T-helper 2 cell treated with Interferon-gamma antibody and Interleukin-4, amounts not matched to agents 5 μg/mL and 100 μg/mL, for 36 hours (primary cell): Measurements from ENCODE around the gene OVAAL.

Experiments
- DNase-seq: peaks from one replicate; pipeline ENCODE4 v3.0.0; 2021; ENCODE audit warnings: low spot score
- H3K27ac Mint-ChIP-seq: one replicate; pipeline ENCODE4 v1.8.0; 2021; ENCODE audit warnings: mild to moderate bottlenecking, mixed read lengths
- H3K27me3 Mint-ChIP-seq: one replicate; pipeline ENCODE4 v1.8.0; 2021; ENCODE audit warnings: low read depth, mixed read lengths
- H3K36me3 Mint-ChIP-seq: one replicate; pipeline ENCODE4 v1.8.0; 2021; ENCODE audit warnings: low read depth, mixed read lengths
- H3K4me1 Mint-ChIP-seq: one replicate; pipeline ENCODE4 v1.8.0; 2021; ENCODE audit warnings: low read depth, mixed read lengths
- H3K4me3 Mint-ChIP-seq: one replicate; pipeline ENCODE4 v1.8.0; 2022; ENCODE audit warnings: mild to moderate bottlenecking, moderate library complexity, mixed read lengths
- H3K9me3 Mint-ChIP-seq: one replicate; pipeline ENCODE4 v1.8.0; 2021; ENCODE audit warnings: mixed read lengths

Gene OVAAL

GRCh38 chr1:180558664-180559063, at the start of gene OVAAL:
Gene OVAAL, plus strand, starts transcription at chr1:180558964.
- Mint-ChIP-seq H3K9me3 (no peaks in the 10 kb centered on the region), H3K4me1 (no peaks in the 10 kb centered on the region), H3K27me3 (peaks cover 18% of the 10 kb centered on the region), H3K27ac (no peak within 1 kb of the TSS), H3K4me3 (no peak within 1 kb of the TSS), H3K36me3 (no peaks in the 10 kb centered on the region)
- DNase-seq, result no peak

DNA sequence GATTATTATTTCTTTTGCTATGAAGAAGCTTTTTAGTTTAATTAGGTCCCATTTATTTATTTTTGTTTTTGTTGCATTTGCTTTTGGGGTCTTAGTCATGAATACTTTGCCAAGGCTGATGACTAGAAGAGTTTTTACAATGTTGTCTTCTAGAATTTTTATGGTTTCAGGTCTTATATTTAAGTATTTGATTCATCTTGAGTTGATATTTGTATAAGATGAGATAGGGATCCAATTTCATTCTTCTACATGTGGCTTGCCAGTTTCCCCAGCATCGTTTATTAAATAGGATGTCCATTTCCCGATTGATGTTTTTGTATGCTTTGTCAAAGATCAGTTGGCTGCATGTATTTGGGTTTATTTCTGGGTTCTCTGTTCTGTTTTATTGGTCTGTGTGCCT, 47.9 kb upstream of the OVAAL start:
- no peak for DNase-seq
- H3K9me3 Mint-ChIP-seq, result no peaks in the 10 kb centered on the region
- H3K4me3 Mint-ChIP-seq, result no peak overlapping the region
- H3K4me1 Mint-ChIP-seq, result peaks cover 4% of the 10 kb centered on the region
- peaks cover 8% of the 10 kb centered on the region for H3K27me3 Mint-ChIP-seq
- H3K27ac Mint-ChIP-seq, result no peak overlapping the region
- H3K36me3 Mint-ChIP-seq, result no peaks in the 10 kb centered on the region

DNA sequence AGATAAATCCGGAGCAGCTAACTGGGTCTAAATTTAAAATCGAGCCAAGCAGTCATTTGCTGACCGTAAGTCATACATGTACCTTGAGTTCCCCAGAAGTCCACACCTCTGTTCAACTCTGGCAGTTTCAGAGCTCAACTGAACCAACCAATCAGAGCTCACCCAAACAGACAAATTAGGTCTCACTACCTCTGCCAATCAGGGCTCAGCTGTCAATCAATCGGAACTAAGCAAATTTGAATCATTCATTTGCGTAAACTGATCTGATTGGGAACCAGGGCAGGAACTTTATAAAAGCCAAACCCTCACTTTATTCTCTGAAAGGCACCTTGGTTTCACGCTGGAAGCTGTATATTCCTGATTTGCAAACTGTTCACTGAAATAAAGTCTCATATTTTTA, 45.2 kb upstream of the OVAAL start:
- H3K27ac Mint-ChIP-seq, result no peak overlapping the region
- no peaks in the 10 kb centered on the region for H3K36me3 Mint-ChIP-seq
- H3K9me3 Mint-ChIP-seq, result no peaks in the 10 kb centered on the region
- peaks cover 8% of the 10 kb centered on the region for H3K27me3 Mint-ChIP-seq
- no peak for DNase-seq
- H3K4me1 Mint-ChIP-seq, result no peaks in the 10 kb centered on the region
- no peak overlapping the region for H3K4me3 Mint-ChIP-seq

GRCh38 chr1:180515364-180515763, 43.4 kb upstream of the OVAAL start:
- peaks cover 8% of the 10 kb centered on the region for H3K27me3 Mint-ChIP-seq
- no peaks in the 10 kb centered on the region for H3K9me3 Mint-ChIP-seq
- no peak for DNase-seq
- no peak overlapping the region for H3K27ac Mint-ChIP-seq
- H3K4me3 Mint-ChIP-seq, result no peak overlapping the region
- no peaks in the 10 kb centered on the region for H3K4me1 Mint-ChIP-seq
- no peaks in the 10 kb centered on the region for H3K36me3 Mint-ChIP-seq

DNA sequence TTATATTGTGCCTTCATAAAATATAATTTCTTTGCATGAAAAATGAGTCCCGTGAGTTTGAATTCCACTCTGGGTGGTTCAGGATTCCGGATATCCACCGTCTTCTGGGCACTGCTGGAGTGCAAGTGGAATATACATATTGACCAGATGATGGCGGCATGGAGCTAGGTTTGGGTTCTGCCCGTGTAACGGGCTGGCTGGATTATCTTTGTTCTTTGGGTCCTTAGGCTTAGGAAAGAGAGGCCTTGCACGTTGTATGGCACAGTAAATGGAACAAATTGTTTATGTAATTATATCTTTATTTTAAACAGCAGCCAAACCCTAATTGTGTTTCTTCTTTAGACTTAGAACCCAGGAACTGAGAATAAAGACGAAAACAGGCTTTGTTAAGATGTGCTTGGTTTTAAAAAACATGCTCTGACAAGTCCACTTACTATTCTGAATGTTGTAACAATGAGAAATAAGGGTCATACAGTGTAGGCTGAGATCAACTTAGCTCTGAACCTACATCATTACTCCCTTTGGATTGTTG, 42.8 kb upstream of the OVAAL start:
- H3K27ac Mint-ChIP-seq, result no peak overlapping the region
- H3K9me3 Mint-ChIP-seq, result no peaks in the 10 kb centered on the region
- no peaks in the 10 kb centered on the region for H3K4me1 Mint-ChIP-seq
- no peaks in the 10 kb centered on the region for H3K36me3 Mint-ChIP-seq
- no peak overlapping the region for H3K4me3 Mint-ChIP-seq
- peak; percentile 43 for DNase-seq
- peaks cover 8% of the 10 kb centered on the region for H3K27me3 Mint-ChIP-seq

GRCh38 chr1:180519846-180520245, 38.9 kb upstream of the OVAAL start:
- Mint-ChIP-seq H3K9me3 (no peaks in the 10 kb centered on the region), H3K4me3 (no peak overlapping the region), H3K36me3 (no peaks in the 10 kb centered on the region), H3K27me3 (peaks cover 3% of the 10 kb centered on the region), H3K27ac (no peak overlapping the region), H3K4me1 (no peaks in the 10 kb centered on the region)
- DNase-seq, result no peak

- Mint-ChIP-seq H3K27ac (no peak overlapping the region), H3K9me3 (no peaks in the 10 kb centered on the region), H3K27me3 (peaks cover 8% of the 10 kb centered on the region), H3K36me3 (no peaks in the 10 kb centered on the region), H3K4me1 (peaks cover 3% of the 10 kb centered on the region), H3K4me3 (no peak overlapping the region)
- no peak for DNase-seq
Observed at GRCh38 chr1:180521474-180522212, 37.1 kb upstream of the OVAAL start.

- Mint-ChIP-seq H3K27ac (no peak overlapping the region), H3K4me3 (no peak overlapping the region), H3K9me3 (no peaks in the 10 kb centered on the region), H3K4me1 (peaks cover 3% of the 10 kb centered on the region), H3K27me3 (peaks cover 12% of the 10 kb centered on the region), H3K36me3 (no peaks in the 10 kb centered on the region)
- no peak for DNase-seq
Observed at GRCh38 chr1:180522213-180522515, 36.6 kb upstream of the OVAAL start.

- Mint-ChIP-seq H3K27me3 (peaks cover 14% of the 10 kb centered on the region), H3K4me1 (peaks cover 3% of the 10 kb centered on the region), H3K9me3 (no peaks in the 10 kb centered on the region), H3K4me3 (no peak overlapping the region), H3K27ac (no peak overlapping the region), H3K36me3 (no peaks in the 10 kb centered on the region)
- DNase-seq, result no peak
Observed at GRCh38 chr1:180524160-180524914, 34.4 kb upstream of the OVAAL start.

DNA sequence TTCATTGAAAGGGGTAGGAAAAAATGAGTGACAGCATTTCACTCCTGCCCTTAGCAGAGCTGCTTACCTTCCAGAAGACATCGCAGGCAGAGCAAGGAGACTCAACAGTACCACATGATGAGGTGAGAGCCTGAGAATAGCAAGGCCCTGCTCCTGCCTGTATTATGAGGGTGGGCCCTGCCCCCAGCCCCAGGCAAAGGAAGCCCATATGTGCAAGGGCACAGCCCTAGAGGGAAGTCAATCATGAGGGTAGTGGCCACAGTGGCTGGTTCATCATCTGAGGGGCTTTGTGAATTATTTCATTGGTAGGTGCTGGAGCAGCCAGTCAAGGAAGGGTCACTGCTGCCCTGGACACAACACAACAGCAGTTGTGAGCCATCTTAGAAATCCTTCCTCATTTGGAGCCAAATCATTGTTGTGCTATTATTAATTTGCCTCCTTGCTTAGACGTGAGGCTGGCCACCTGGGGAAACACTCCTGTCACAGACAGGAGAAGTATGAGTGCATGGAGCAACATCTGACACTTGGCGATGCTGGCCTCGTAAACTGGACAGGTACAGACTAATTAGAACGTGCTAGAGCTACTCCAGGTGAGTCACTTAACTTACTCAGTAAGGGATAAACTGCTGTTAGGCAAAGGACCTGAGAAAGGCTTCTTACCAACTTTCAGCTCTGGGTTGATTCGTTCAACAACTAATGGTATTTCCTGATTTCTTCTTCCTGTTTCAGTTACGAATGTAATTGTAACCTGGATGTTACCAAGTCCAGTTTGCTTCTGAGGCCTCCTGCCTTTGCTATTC, 33.6 kb upstream of the OVAAL start:
- Mint-ChIP-seq H3K27ac (no peak overlapping the region), H3K27me3 (peaks cover 16% of the 10 kb centered on the region), H3K4me3 (peak overlapping the region; percentile 44), H3K9me3 (no peaks in the 10 kb centered on the region), H3K36me3 (no peaks in the 10 kb centered on the region), H3K4me1 (peaks cover 3% of the 10 kb centered on the region)
- no peak for DNase-seq

- H3K27me3 Mint-ChIP-seq, result peaks cover 16% of the 10 kb centered on the region
- peak overlapping the region; percentile 44 for H3K4me3 Mint-ChIP-seq
- H3K4me1 Mint-ChIP-seq, result peaks cover 3% of the 10 kb centered on the region
- DNase-seq, result no peak
- H3K27ac Mint-ChIP-seq, result no peak overlapping the region
- no peaks in the 10 kb centered on the region for H3K36me3 Mint-ChIP-seq
- no peaks in the 10 kb centered on the region for H3K9me3 Mint-ChIP-seq
Observed at GRCh38 chr1:180525715-180526039, 33.1 kb upstream of the OVAAL start.

DNA sequence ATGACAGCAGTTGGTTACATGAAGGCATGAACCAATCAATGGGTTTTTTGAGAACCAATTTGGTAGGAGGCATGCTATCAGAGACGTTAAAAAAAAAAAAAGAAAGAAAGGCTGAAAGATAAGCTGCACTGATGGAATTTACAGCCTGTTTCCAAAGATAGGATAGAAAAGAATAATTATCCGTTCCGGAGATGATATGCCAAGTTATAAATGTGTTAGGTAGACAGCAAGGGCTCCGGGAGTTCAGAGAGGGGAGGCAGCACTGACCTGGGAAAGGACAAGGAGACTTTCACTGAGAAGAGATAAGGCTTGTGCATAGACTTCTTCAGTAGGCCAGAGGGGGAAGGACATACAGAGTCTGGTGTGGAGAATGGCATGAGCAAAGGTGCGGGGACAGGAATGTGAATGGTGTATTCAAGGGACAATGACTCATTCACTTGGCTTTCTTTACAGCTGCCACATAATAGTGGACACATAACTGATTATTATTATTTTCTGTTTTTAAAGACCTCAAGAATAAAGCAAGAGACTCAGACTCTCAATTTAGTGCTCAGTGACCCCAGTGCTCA, 31.6 kb upstream of the OVAAL start:
- Mint-ChIP-seq H3K4me1 (peaks cover 3% of the 10 kb centered on the region), H3K4me3 (no peak overlapping the region), H3K27ac (no peak overlapping the region), H3K36me3 (no peaks in the 10 kb centered on the region), H3K9me3 (no peaks in the 10 kb centered on the region), H3K27me3 (peaks cover 16% of the 10 kb centered on the region)
- no peak for DNase-seq

GRCh38 chr1:180528868-180529470, 29.8 kb upstream of the OVAAL start:
- Mint-ChIP-seq H3K9me3 (no peaks in the 10 kb centered on the region), H3K27me3 (peaks cover 14% of the 10 kb centered on the region), H3K27ac (no peak overlapping the region), H3K36me3 (no peaks in the 10 kb centered on the region), H3K4me1 (peaks cover 9% of the 10 kb centered on the region), H3K4me3 (no peak overlapping the region)
- no peak for DNase-seq
